Measurements from ENCODE around the gene SUGCT.

The SUGCT gene

GRCh38 chr7:40477094-40477493 lies 342.3 kb downstream of the SUGCT start:
- DNase-seq (ENCODE audit: low spot score) = no peak
- Histone ChIP-seq H3K27ac (no peak overlapping the region), H3K4me3 (no peak overlapping the region)
- TF ChIP-seq, protein P1, sequence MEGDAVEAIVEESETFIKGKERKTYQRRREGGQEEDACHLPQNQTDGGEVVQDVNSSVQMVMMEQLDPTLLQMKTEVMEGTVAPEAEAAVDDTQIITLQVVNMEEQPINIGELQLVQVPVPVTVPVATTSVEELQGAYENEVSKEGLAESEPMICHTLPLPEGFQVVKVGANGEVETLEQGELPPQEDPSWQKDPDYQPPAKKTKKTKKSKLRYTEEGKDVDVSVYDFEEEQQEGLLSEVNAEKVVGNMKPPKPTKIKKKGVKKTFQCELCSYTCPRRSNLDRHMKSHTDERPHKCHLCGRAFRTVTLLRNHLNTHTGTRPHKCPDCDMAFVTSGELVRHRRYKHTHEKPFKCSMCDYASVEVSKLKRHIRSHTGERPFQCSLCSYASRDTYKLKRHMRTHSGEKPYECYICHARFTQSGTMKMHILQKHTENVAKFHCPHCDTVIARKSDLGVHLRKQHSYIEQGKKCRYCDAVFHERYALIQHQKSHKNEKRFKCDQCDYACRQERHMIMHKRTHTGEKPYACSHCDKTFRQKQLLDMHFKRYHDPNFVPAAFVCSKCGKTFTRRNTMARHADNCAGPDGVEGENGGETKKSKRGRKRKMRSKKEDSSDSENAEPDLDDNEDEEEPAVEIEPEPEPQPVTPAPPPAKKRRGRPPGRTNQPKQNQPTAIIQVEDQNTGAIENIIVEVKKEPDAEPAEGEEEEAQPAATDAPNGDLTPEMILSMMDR (IDR thresholded peaks at IDR 0.05) = no peak

DNA sequence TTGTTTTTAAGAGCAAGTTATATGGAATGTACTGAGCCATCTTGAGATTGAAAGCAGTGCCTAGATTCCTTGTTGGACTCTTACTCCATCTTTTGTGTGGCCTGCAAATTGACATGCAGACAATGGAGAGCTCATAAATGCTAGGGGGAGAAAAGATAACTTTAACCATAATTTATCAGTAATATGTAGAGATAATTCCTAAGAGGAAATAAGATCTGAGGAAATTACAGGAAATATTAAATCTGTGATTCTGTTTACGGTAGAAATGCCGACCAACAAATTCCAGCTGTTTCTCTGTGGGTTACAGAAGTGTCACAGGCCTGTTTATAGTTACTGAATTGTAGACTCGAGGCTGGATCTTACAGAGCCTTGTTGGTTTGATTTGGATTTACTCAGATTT lies 348.0 kb downstream of the SUGCT start:
- no peak overlapping the region for H3K27ac ChIP-seq
- no peak overlapping the region for H3K4me3 ChIP-seq
- TF ChIP-seq, protein P1 (IDR thresholded peaks at IDR 0.05) = no peak
- no peak for DNase-seq (ENCODE audit: low spot score)

- DNase-seq (ENCODE audit: low spot score) = no peak
- no peak overlapping the region for H3K4me3 ChIP-seq
- no peak overlapping the region for H3K27ac ChIP-seq
- TF ChIP-seq, protein P1 (IDR thresholded peaks at IDR 0.05) = no peak
Measured at GRCh38 chr7:40483630-40484029, 348.8 kb downstream of the SUGCT start.

DNA sequence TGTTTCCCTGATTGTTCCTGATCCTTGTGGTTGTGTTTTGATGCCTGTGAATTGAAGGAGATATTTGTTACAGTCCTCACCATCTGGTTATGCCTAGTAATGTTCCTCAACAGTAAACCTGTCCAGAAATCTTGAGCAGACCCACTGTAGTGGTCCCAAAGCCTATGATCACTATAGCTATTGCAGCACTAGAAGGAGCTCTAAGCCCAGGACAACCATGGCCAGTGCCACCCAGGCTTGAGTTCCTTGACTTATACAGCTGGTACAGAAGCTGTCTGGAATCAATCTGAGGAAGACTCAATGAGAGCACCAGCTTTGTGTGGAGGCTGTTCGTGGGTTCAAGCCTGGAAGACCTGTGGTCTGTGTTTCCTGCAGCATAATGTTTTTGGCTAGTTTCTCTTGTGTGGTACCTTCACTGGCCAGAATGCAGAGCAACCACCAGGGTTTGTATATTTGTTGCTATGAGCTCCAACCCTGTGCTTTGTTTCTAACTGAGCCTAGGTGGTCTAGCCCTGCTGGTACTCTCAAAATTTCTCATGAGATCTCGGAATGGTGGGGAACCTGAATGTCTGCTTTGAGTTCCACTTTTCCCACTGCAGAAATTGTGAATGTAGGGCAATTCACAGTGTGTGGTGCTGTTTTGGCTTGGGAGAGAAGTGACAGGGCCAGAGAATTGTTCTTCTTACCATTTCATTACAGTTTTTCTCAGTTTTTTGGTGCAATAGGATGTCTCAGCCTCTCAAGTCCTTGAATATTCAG lies 355.2 kb downstream of the SUGCT start:
- DNase-seq (ENCODE audit: low spot score) = no peak
- Histone ChIP-seq H3K4me3 (no peak overlapping the region), H3K27ac (no peak overlapping the region)
- TF ChIP-seq, protein P1 (IDR thresholded peaks at IDR 0.05) = no peak

DNA sequence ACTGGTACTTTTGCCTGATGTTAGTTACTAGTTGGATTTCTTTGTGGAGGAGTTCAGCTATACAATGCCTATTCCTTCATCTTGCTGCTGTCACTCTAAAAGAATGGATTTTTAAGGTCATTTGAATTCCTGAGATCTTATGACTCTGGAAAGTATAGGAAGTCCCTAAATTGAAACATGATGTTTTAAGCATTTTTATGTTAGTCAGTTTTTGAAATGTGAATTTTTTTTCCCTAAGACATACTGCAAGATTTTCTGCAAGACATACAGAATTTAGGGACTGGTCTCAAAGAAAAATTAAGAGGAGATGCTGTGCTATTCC lies 355.8 kb downstream of the SUGCT start:
- no peak overlapping the region for H3K4me3 ChIP-seq
- TF ChIP-seq, protein P1 (IDR thresholded peaks at IDR 0.05) = no peak
- no peak for DNase-seq (ENCODE audit: low spot score)
- H3K27ac ChIP-seq = no peak overlapping the region

DNA sequence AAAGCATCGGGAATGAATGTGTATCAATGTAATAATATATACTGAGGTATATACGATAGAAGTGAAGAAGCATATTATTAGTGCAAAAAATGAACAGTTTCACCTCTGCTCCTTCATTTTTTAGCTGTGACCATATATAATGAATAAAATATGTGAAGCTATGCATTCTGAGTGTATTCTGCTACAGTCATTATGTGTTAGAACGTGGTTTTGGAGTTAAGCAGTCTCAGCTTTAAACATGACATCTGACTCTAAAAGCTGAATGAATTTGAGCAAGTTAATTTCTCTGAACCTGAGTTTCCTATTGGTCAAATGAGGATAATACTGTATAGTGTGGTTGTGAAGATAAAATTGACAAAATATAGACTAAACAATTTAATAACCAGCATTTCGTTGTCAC lies 358.1 kb downstream of the SUGCT start:
- H3K4me3 ChIP-seq = no peak overlapping the region
- DNase-seq (ENCODE audit: low spot score) = no peak
- TF ChIP-seq, protein P1 (IDR thresholded peaks at IDR 0.05) = no peak
- no peak overlapping the region for H3K27ac ChIP-seq

- DNase-seq (ENCODE audit: low spot score) = no peak
- Histone ChIP-seq H3K27ac (no peak overlapping the region), H3K4me3 (no peak overlapping the region)
- TF ChIP-seq, protein P1 (IDR thresholded peaks at IDR 0.05) = no peak
Measured at GRCh38 chr7:40493609-40494051, 358.8 kb downstream of the SUGCT start.

All from coronary artery (tissue), 2 donors.